ENCODE data around the gene EFHD2.

The EFHD2 gene

DNA sequence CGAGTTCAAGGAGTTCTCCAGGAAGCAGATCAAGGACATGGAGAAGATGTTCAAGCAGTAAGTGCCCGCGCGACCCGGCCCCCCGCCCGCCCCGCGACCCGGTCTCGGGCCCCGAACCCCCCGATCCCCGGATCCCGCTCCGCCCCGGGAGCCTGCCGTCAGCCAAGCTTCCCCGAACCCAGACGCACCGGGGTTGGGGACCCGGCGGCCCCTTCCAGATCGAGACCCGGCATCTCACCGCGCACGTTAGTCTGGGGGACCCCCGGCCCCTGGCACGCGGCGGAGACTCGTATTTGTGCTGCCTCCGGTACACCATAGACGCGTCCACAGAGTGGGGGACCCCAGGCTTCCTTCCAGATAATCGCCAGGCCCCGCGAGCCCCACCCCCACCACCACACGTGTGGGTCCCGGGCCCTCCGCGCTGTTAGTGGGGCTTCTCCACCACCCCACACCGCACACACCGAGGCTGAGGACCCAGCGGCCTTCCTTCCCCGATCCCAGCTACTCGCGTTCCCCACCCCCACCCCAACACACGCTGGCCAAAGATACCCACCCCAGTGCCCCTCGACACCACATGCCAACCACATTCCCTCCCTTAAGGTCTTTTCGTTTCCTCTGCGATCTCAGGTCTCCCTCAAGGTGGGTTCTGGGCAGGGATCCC lies 665 bp downstream of the EFHD2 start (continued):
- TF ChIP-seq, protein P1, sequence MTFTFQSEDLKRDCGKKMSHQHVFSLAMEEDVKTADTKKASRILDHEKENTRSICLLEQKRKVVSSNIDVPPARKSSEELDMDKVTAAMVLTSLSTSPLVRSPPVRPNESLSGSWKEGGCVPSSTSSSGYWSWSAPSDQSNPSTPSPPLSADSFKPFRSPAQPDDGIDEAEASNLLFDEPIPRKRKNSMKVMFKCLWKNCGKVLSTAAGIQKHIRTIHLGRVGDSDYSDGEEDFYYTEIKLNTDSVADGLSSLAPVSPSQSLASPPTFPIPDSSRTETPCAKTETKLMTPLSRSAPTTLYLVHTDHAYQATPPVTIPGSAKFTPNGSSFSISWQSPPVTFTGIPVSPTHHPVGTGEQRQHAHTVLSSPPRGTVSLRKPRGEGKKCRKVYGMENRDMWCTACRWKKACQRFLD (tag by site-specific recombination; IDR thresholded peaks at IDR 0.05), result no peak
- TF ChIP-seq ZNF768 (tag by site-specific recombination; IDR thresholded peaks at IDR 0.05) (no peak), ZNF785 (tag by site-specific recombination; IDR thresholded peaks at IDR 0.05) (no peak), ZNF302 (tag by site-specific recombination; IDR thresholded peaks at IDR 0.05; ENCODE audit: low read depth) (no peak), ZNF16 (tag by site-specific recombination; IDR thresholded peaks at IDR 0.05; ENCODE audit: low read depth) (no peak), ZNF354C (tag by site-specific recombination; IDR thresholded peaks at IDR 0.05; ENCODE audit: borderline replicate concordance, low read depth) (no peak), ZNF19 (tag by site-specific recombination; IDR thresholded peaks at IDR 0.05; ENCODE audit: low read depth) (no peak), ZNF530 (tag by site-specific recombination; IDR thresholded peaks at IDR 0.05; ENCODE audit: low read depth) (no peak), ZFP37 (tag by site-specific recombination; IDR thresholded peaks at IDR 0.05) (no peak), YY2 (tag by site-specific recombination; IDR thresholded peaks at IDR 0.05) (no peak), ZNF274 (IDR thresholded peaks at IDR 0.05; ENCODE audit: low read length) (no peak), ZNF274 (tag by site-specific recombination; IDR thresholded peaks at IDR 0.05; ENCODE audit: borderline replicate concordance) (no peak), ZNF629 (tag by site-specific recombination; IDR thresholded peaks at IDR 0.05) (no peak), ZNF169 (tag by site-specific recombination; IDR thresholded peaks at IDR 0.05) (no peak), SETDB1 (IDR thresholded peaks at IDR 0.05; ENCODE audit: insufficient read length, low read length) (no peak), KLF8 (tag by site-specific recombination; IDR thresholded peaks at IDR 0.05) (no peak), KLF9 (tag by site-specific recombination; IDR thresholded peaks at IDR 0.05; ENCODE audit: low read depth) (peak; percentile 34; the same call in 1 of the 2 replicates), ZBTB48 (tag by site-specific recombination; IDR thresholded peaks at IDR 0.05) (no peak), ZNF121 (tag by site-specific recombination; IDR thresholded peaks at IDR 0.05) (no peak), ZNF223 (tag by site-specific recombination; IDR thresholded peaks at IDR 0.05) (no peak), TRIM28 (IDR thresholded peaks at IDR 0.05; ENCODE audit: borderline replicate concordance, low read length) (no peak)
- TF ChIP-seq, protein P2, sequence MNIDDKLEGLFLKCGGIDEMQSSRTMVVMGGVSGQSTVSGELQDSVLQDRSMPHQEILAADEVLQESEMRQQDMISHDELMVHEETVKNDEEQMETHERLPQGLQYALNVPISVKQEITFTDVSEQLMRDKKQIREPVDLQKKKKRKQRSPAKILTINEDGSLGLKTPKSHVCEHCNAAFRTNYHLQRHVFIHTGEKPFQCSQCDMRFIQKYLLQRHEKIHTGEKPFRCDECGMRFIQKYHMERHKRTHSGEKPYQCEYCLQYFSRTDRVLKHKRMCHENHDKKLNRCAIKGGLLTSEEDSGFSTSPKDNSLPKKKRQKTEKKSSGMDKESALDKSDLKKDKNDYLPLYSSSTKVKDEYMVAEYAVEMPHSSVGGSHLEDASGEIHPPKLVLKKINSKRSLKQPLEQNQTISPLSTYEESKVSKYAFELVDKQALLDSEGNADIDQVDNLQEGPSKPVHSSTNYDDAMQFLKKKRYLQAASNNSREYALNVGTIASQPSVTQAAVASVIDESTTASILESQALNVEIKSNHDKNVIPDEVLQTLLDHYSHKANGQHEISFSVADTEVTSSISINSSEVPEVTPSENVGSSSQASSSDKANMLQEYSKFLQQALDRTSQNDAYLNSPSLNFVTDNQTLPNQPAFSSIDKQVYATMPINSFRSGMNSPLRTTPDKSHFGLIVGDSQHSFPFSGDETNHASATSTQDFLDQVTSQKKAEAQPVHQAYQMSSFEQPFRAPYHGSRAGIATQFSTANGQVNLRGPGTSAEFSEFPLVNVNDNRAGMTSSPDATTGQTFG (tag by site-specific recombination; IDR thresholded peaks at IDR 0.05; ENCODE audit: borderline replicate concordance), result no peak
- TF ChIP-seq, protein P3, sequence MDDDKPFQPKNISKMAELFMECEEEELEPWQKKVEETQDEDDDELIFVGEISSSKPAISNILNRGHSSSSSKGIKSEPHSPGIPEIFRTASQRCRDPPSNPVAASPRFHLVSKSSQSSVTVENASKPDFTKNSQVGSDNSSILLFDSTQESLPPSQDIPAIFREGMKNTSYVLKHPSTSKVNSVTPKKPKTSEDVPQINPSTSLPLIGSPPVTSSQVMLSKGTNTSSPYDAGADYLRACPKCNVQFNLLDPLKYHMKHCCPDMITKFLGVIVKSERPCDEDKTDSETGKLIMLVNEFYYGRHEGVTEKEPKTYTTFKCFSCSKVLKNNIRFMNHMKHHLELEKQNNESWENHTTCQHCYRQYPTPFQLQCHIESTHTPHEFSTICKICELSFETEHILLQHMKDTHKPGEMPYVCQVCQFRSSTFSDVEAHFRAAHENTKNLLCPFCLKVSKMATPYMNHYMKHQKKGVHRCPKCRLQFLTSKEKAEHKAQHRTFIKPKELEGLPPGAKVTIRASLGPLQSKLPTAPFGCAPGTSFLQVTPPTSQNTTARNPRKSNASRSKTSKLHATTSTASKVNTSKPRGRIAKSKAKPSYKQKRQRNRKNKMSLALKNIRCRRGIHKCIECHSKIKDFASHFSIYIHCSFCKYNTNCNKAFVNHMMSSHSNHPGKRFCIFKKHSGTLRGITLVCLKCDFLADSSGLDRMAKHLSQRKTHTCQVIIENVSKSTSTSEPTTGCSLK (tag by site-specific recombination; IDR thresholded peaks at IDR 0.05), result no peak
- TF ChIP-seq, protein P4, sequence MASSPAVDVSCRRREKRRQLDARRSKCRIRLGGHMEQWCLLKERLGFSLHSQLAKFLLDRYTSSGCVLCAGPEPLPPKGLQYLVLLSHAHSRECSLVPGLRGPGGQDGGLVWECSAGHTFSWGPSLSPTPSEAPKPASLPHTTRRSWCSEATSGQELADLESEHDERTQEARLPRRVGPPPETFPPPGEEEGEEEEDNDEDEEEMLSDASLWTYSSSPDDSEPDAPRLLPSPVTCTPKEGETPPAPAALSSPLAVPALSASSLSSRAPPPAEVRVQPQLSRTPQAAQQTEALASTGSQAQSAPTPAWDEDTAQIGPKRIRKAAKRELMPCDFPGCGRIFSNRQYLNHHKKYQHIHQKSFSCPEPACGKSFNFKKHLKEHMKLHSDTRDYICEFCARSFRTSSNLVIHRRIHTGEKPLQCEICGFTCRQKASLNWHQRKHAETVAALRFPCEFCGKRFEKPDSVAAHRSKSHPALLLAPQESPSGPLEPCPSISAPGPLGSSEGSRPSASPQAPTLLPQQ (tag by site-specific recombination; IDR thresholded peaks at IDR 0.05), result 0 out of 2 replicates have a peak, but pooled peaks have one; percentile 51
- TF ChIP-seq, protein P5, sequence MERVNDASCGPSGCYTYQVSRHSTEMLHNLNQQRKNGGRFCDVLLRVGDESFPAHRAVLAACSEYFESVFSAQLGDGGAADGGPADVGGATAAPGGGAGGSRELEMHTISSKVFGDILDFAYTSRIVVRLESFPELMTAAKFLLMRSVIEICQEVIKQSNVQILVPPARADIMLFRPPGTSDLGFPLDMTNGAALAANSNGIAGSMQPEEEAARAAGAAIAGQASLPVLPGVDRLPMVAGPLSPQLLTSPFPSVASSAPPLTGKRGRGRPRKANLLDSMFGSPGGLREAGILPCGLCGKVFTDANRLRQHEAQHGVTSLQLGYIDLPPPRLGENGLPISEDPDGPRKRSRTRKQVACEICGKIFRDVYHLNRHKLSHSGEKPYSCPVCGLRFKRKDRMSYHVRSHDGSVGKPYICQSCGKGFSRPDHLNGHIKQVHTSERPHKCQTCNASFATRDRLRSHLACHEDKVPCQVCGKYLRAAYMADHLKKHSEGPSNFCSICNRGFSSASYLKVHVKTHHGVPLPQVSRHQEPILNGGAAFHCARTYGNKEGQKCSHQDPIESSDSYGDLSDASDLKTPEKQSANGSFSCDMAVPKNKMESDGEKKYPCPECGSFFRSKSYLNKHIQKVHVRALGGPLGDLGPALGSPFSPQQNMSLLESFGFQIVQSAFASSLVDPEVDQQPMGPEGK (tag by site-specific recombination; IDR thresholded peaks at IDR 0.05), result peak; percentile 58; the same call in 1 of the 2 replicates
- TF ChIP-seq, protein P6, sequence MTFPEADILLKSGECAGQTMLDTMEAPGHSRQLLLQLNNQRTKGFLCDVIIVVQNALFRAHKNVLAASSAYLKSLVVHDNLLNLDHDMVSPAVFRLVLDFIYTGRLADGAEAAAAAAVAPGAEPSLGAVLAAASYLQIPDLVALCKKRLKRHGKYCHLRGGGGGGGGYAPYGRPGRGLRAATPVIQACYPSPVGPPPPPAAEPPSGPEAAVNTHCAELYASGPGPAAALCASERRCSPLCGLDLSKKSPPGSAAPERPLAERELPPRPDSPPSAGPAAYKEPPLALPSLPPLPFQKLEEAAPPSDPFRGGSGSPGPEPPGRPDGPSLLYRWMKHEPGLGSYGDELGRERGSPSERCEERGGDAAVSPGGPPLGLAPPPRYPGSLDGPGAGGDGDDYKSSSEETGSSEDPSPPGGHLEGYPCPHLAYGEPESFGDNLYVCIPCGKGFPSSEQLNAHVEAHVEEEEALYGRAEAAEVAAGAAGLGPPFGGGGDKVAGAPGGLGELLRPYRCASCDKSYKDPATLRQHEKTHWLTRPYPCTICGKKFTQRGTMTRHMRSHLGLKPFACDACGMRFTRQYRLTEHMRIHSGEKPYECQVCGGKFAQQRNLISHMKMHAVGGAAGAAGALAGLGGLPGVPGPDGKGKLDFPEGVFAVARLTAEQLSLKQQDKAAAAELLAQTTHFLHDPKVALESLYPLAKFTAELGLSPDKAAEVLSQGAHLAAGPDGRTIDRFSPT (tag by site-specific recombination; IDR thresholded peaks at IDR 0.05), result peak; percentile 66
- TF ChIP-seq, protein P7, sequence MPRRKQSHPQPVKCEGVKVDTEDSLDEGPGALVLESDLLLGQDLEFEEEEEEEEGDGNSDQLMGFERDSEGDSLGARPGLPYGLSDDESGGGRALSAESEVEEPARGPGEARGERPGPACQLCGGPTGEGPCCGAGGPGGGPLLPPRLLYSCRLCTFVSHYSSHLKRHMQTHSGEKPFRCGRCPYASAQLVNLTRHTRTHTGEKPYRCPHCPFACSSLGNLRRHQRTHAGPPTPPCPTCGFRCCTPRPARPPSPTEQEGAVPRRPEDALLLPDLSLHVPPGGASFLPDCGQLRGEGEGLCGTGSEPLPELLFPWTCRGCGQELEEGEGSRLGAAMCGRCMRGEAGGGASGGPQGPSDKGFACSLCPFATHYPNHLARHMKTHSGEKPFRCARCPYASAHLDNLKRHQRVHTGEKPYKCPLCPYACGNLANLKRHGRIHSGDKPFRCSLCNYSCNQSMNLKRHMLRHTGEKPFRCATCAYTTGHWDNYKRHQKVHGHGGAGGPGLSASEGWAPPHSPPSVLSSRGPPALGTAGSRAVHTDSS (tag by site-specific recombination; IDR thresholded peaks at IDR 0.05), result no peak

All from HEK293 (cell line).